GM18505 (cell line): Measurements from ENCODE around the gene GCC2.
"Not testable (repeated sequence)": the region's sequence is repeated elsewhere in the genome, so short reads cannot be mapped to it uniquely, and the experiment has no call there.

Source experiments
- ATAC-seq: cut with Tn5 transposase; IDR thresholded peaks from one replicate; pipeline ENCODE4 v1.9.1; 2021; ENCODE audit not compliant: unreplicated experiment
- POLR2A ChIP-seq: IDR thresholded peaks from 4 replicates; pipeline ENCODE4 v1.6.1; 2011; ENCODE audit warnings: borderline replicate concordance; ENCODE audit not compliant: insufficient read depth, insufficient read length; ENCODE audit errors: extremely low read depth

GCC2 gene

DNA sequence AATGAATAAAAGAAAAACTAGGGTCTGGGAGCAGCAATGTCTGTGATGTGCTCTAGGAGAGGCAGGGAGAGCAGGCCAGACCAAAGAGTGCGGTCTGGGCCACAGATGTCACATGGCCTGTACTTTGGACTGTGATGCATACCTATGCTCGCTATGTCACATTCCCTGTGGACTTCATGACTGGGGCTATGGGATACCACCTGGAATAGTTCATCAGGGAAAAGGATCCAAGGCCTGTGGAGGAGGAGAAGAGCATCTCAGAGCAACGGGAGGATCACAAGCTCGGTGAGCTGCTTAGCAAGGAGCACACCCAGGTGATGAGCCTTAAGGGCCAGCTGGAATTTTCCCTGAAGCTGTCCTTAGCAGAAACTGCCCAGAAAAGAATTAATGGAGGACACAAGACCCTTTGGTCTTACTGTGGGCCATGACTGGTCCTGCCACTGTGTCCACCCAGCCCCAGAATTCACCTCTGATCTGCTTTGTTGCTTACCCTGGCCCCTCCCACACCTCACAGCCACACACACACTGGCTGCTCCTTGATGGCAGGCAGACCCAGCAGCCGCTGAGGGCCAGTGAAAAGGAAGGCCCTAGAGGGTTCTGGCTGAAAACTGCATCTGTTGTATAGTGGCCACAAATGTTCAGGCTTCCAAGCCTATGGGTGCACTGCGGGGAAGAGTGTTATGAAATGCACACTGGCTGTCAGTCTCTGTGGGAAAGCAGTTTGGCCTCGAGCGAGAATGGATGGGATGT is 25.3 kb upstream of the GCC2 start:
- no peak for TF ChIP-seq POLR2A
- no peak for ATAC-seq

- ATAC-seq = no peak
- no peak for TF ChIP-seq POLR2A
Measured at GRCh38 chr2:108428286-108429009, 20.6 kb upstream of the GCC2 start.

DNA sequence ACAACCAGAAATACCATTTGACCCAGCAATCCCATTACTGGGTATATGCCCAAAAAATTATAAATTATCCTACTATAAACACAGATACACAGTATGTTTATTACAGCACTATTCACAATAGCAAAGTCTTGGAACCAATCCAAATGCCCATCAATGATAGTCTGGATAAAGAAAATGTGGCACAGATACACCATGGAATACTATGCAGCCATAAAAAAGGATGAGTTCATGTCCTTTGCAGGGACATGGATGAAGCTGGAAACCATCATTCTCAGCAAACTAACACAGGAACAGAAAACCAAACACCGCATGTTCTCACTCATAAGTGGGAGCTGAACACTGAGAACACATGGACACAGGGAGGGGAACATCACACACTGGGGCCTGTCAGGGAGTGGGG is 13.4 kb upstream of the GCC2 start:
- not testable (repeated sequence) for ATAC-seq

DNA sequence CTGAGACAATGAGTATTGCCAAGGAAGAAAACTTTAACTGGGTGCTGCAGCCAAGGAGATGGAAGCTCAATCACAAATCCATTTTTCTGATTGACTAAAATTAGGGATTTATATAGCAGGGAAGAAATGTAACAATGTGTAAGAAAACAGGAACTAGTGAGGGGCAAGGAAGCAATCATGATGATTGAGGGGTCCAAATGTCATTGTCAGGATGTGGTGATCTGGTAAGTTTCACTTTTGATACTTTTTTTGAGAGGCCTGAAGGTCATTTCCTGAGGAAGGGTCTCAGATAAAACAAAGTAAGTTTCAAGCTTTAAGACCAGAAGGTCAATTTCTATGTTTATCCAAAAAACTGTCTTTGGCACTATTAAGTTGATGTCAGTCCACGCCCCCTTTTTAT is 12.0 kb upstream of the GCC2 start:
- TF ChIP-seq POLR2A = no peak
- ATAC-seq = no peak

- no peak for ATAC-seq
- TF ChIP-seq POLR2A = no peak
Measured at GRCh38 chr2:108441712-108442111, 7.3 kb upstream of the GCC2 start.

DNA sequence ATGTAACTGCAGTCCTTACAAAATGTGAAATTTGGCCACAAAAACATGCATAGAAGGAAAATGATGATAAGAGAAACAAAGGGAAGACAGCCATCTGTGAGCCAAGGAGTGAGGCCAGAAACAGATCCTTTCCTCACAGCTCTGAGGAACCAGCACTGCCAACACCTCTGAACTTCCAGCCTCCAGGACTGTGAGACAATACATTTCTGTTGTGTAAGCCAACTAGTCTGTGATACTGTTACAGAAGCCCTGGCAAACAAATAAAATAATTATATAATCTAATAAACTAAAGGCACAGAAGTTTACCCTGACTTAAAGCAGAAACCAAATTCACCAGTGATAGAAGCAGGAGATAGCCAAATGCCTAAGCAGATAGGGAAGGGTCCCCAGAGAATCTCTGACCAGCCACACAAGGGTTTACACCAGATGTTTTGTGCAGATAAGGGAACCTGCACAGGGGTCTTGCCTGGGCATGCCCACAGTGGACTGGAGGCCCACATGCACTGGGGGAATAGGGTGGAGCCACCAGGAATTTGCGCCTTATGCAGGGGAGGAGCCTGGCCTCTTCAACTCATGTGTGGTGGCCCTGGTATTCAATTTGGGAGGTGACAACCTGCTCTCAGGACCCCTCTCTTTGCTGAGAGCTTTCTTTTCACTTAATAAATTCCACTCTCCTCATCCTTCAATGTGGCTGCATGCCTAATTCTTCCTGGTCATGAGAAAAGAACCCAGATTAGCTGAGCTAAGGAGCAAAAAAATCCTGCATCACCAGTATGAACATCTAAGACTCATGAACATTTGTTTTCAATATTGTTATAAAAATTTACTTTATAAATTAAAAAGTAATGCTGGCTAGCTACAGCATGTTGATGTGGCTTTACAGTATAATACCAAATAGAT is 3.8 kb upstream of the GCC2 start:
- ATAC-seq = no peak

GRCh38 chr2:108446703-108447102 is 2.3 kb upstream of the GCC2 start:
- no peak for TF ChIP-seq POLR2A
- no peak for ATAC-seq

More for the DNA sequence above, 3.8 kb upstream of the GCC2 start:
- no peak for TF ChIP-seq POLR2A

DNA sequence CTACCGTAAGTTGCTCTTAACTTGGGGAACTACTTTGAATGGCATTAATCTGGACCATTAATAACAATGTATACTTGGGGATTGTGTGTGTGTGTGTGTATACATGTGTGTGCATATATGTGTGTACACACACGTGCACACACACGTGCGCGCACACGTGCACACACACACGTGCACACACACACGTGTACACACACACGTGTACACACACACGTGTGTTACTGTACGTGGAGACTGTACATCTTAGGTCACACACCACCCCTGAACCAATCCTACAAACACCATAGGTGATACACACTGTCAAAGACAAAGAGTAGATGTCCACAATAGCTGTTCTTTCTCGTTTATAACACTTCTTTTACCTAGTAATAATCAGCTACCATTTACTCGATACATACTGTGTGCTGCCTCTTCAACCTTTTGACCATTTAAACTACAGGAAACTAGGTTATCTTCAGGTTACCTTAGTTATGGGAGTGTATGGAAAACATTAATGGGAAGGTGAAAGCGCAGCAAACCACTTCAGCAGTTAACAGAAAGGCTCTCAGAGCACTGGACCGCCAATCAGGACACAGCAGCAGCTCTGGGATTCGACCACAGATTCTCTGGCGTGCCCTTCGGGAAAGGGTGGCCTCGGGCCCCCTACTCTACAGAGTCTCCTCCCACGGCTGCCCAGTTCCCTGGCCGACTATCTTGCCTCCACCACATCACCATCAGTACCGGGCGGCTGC is 894 bp upstream of the GCC2 start:
- ATAC-seq = no peak
- no peak for TF ChIP-seq POLR2A

GRCh38 chr2:108449410-108450130 is 564 bp downstream of the GCC2 start:
- TF ChIP-seq POLR2A = no peak
- peak; percentile 37 for ATAC-seq

GRCh38 chr2:108450863-108451262 is 1.9 kb downstream of the GCC2 start:
- ATAC-seq = no peak

GRCh38 chr2:108451976-108452375 is 3.0 kb downstream of the GCC2 start:
- no peak for ATAC-seq
- TF ChIP-seq POLR2A = no peak

More at GRCh38 chr2:108450863-108451262, 1.9 kb downstream of the GCC2 start:
- TF ChIP-seq POLR2A = no peak

DNA sequence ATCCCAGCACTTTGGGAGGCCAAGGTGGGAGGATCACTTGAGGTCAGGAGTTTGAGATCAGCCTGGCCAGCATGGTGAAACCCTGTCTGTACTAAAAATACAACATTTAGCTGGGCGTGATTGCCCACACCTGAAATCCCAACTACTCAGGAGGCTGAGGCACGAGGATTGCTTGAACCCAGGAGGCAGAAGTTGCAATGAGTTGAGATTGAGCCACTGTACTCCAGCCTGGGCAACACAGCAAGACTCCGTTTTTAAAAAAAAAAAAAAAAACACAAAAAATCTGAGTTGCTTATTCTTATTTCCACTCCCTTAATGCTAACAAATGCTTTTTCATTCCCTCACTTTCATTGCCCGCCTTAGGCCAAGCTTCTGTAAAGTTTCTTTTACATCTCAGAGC is 4.5 kb downstream of the GCC2 start:
- ATAC-seq = not testable (repeated sequence)
